Transverse colon (tissue), 3 donors: ENCODE results near the gene STIP1.
A peak's percentile ranks its signal among the peaks of the same experiment; 100 is the strongest.

Source experiments
- CTCF ChIP-seq, 5 experiments: fragments of 200-600 bp in 3 of 5; fragments of 450-650 bp in 2 of 5; sonication (generic) in 3 of 5; IDR thresholded peaks; 1 replicate in 2 of 5; 2 replicates in 3 of 5; pipeline ENCODE4 v1.5.1; 2016 to 2017; ENCODE audit warnings: antibody characterized with exemption in 5 of 5, inconsistent platforms in 3 of 5, mild to moderate bottlenecking in 2 of 5, moderate library complexity in 1 of 5
- POLR2A ChIP-seq: fragments of 450-650 bp; IDR thresholded peaks from one replicate; pipeline ENCODE4 v1.6.1; 2016; ENCODE audit warnings: antibody characterized with exemption, mild to moderate bottlenecking, moderate library complexity

- TF ChIP-seq CTCF (IDR thresholded peaks at IDR 0.05): peak in 2 of 5 experiments; percentile 36 to 46
- TF ChIP-seq POLR2A: peak; percentile 93
These were observed 39.9 kb downstream of the STIP1 start, which contains the start of the genes NUDT22 and TRPT1 for GRCh38 chr11:64225608-64226506.
